H1 (cell line): Measurements from ENCODE around the gene GPSM1. TPM values are rescaled to one million over a fixed set of nuclear protein-coding genes. Genes with fewer than 3 reads are reported as not detected.

ENCODE experiments used
- CTCF ChIA-PET: fragments of 300-600 bp; sonication (Branson Sonifier 250); formaldehyde crosslinking; loops from one replicate; lab custom pipeline; 2021; ENCODE audit not compliant: partially characterized antibody; lab: Charles Lee
- POLR2A ChIA-PET: fragments of 300-600 bp; sonication (Branson Sonifier 250); formaldehyde crosslinking; loops from one replicate; lab custom pipeline; 2021; ENCODE audit warnings: inconsistent platforms; ENCODE audit not compliant: partially characterized antibody; lab: Charles Lee
- DNase-seq, 2 experiments: peaks; one replicate each; pipeline versions ENCODE4 v3.0.0 to v3.0.0-alpha.2; 2010 to 2022; ENCODE audit warnings: low spot score in 2 of 2, low read depth in 1 of 2, mixed read lengths in 1 of 2
- FAIRE-seq: peaks from 2 replicates; lab custom pipeline; 2011; peaks lifted over from hg19 to GRCh38; lab: Jason Lieb, UNC
- H2AFZ ChIP-seq: 2 replicates; pipeline ENCODE4 v1.8.1; 2012; ENCODE audit warnings: low read length, inconsistent platforms
- H2AK5ac ChIP-seq: 2 replicates; pipeline ENCODE4 v1.6.1; 2013; ENCODE audit warnings: low read depth, low read length
- H2BK120ac ChIP-seq: replicated peaks from 2 replicates; pipeline ENCODE3; 2013; ENCODE audit warnings: low read depth, low read length, inconsistent platforms
- H2BK12ac ChIP-seq: 2 replicates; pipeline ENCODE4 v1.6.1; 2013; ENCODE audit warnings: low read depth, low read length
- H2BK15ac ChIP-seq: 2 replicates; pipeline ENCODE4 v1.6.1; 2013; ENCODE audit warnings: low read length
- H2BK20ac ChIP-seq: 2 replicates; pipeline ENCODE4 v1.6.1; 2013; ENCODE audit warnings: low read length
- H2BK5ac ChIP-seq: 2 replicates; pipeline ENCODE4 v1.6.1; 2013; ENCODE audit warnings: low read depth, low read length
- H3K14ac ChIP-seq: 2 replicates; pipeline ENCODE4 v1.6.1; 2013; ENCODE audit warnings: inconsistent platforms; ENCODE audit not compliant: insufficient read length
- H3K18ac ChIP-seq: 2 replicates; pipeline ENCODE4 v1.6.1; 2013; ENCODE audit warnings: low read length; ENCODE audit errors: extremely low read depth
- H3K23ac ChIP-seq: 2 replicates; pipeline ENCODE4 v1.6.1; 2013; ENCODE audit warnings: inconsistent platforms; ENCODE audit not compliant: insufficient read length
- H3K23me2 ChIP-seq: 2 replicates; pipeline ENCODE4 v1.6.1; 2013; ENCODE audit warnings: low read depth, low read length
- H3K27ac ChIP-seq: 2 replicates; pipeline ENCODE4 v1.6.1; 2011; ENCODE audit warnings: low read depth, low read length, inconsistent platforms
- H3K27me3 ChIP-seq, 4 experiments: replicated peaks in 1 of 4; 1 replicate in 1 of 4; 2 replicates in 3 of 4; pipeline versions ENCODE4 v1.6.1 to v1.8.1; 2011 to 2013; ENCODE audit warnings: low read length in 3 of 4, mild to moderate bottlenecking in 3 of 4, inconsistent platforms in 2 of 4, mixed read lengths in 2 of 4, moderate library complexity in 1 of 4; ENCODE audit not compliant: control insufficient read depth in 3 of 4, insufficient read depth in 3 of 4; ENCODE audit errors: extremely low read depth in 1 of 4
- H3K36me3 ChIP-seq, 4 experiments: 2 replicates each; pipeline versions ENCODE4 v1.6.1 to v1.8.1; 2011 to 2013; ENCODE audit warnings: mild to moderate bottlenecking in 4 of 4, low read length in 3 of 4, moderate library complexity in 2 of 4, control low read depth in 1 of 4, inconsistent platforms in 1 of 4; ENCODE audit not compliant: insufficient read depth in 4 of 4, control insufficient read depth in 2 of 4
- H3K4ac ChIP-seq: replicated peaks from 2 replicates; pipeline ENCODE3; 2013; ENCODE audit warnings: low read length, low read depth, mixed read lengths, inconsistent platforms; ENCODE audit not compliant: insufficient read length
- H3K4me1 ChIP-seq, 4 experiments: replicated peaks in 1 of 4; 1 replicate in 1 of 4; 2 replicates in 3 of 4; pipeline versions ENCODE4 v1.6.1 to v1.8.1; 2011 to 2013; ENCODE audit warnings: low read length in 3 of 4, inconsistent platforms in 2 of 4, mixed read lengths in 1 of 4; ENCODE audit not compliant: insufficient read depth in 4 of 4, control insufficient read depth in 3 of 4
- H3K4me2 ChIP-seq, 2 experiments: 2 replicates each; pipeline versions ENCODE4 v1.6.1 to v1.8.1; 2011 to 2013; ENCODE audit warnings: low read depth in 2 of 2, low read length in 2 of 2, control low read depth in 1 of 2, inconsistent platforms in 1 of 2, mild to moderate bottlenecking in 1 of 2; ENCODE audit not compliant: insufficient read depth in 1 of 2
- H3K4me3 ChIP-seq, 4 experiments: fragments of 200-600, 300-600 bp in 1 of 4; sonication (generic), shearing (Covaris generic), sonication (Bioruptor Twin) in 1 of 4; 2 replicates each; pipeline versions ENCODE4 v1.5.1 to v1.8.1; 2011 to 2016; ENCODE audit warnings: low read length in 4 of 4, low read depth in 3 of 4, control low read depth in 2 of 4, inconsistent platforms in 2 of 4, mild to moderate bottlenecking in 2 of 4, mixed read lengths in 1 of 4, moderate library complexity in 1 of 4; ENCODE audit not compliant: insufficient read depth in 2 of 4; ENCODE audit errors: extremely low read depth in 1 of 4
- H3K56ac ChIP-seq: replicated peaks from 2 replicates; pipeline ENCODE3; 2013; ENCODE audit warnings: low read depth, mild to moderate bottlenecking, mixed read lengths, low read length, inconsistent platforms; ENCODE audit not compliant: insufficient read length
- H3K79me1 ChIP-seq: 2 replicates; pipeline ENCODE4 v1.6.1; 2013; ENCODE audit warnings: low read depth, low read length, control low read depth
- H3K79me2 ChIP-seq, 2 experiments: 2 replicates each; pipeline versions ENCODE4 v1.6.1 to v1.8.1; 2012 to 2013; ENCODE audit warnings: low read length in 2 of 2, mild to moderate bottlenecking in 2 of 2, inconsistent platforms in 1 of 2; ENCODE audit not compliant: insufficient read depth in 2 of 2, control insufficient read depth in 1 of 2
- H3K9ac ChIP-seq, 4 experiments: replicated peaks in 1 of 4; 1 replicate in 1 of 4; 2 replicates in 3 of 4; pipeline versions ENCODE4 v1.6.1 to v1.8.1; 2011 to 2013; ENCODE audit warnings: low read depth in 3 of 4, low read length in 3 of 4, control low read depth in 2 of 4, mild to moderate bottlenecking in 2 of 4, moderate library complexity in 2 of 4, inconsistent platforms in 1 of 4; ENCODE audit errors: extremely low read depth in 1 of 4
- H3K9me3 ChIP-seq, 2 experiments: 2 replicates each; pipeline versions ENCODE4 v1.6.1 to v1.8.1; 2012 to 2013; ENCODE audit warnings: mild to moderate bottlenecking in 2 of 2, moderate library complexity in 2 of 2, control low read depth in 1 of 2, inconsistent platforms in 1 of 2, low read depth in 1 of 2, low read length in 1 of 2, mixed read lengths in 1 of 2; ENCODE audit not compliant: insufficient read depth in 2 of 2
- H4K20me1 ChIP-seq, 2 experiments: replicated peaks in 1 of 2; 2 replicates each; pipeline versions ENCODE3 to v1.8.1; 2011 to 2013; ENCODE audit warnings: inconsistent platforms in 2 of 2, low read length in 2 of 2, mild to moderate bottlenecking in 1 of 2; ENCODE audit not compliant: insufficient read depth in 2 of 2, control insufficient read depth in 1 of 2
- H4K5ac ChIP-seq: 2 replicates; pipeline ENCODE4 v1.6.1; 2013; ENCODE audit warnings: low read length, low read depth, mixed read lengths, inconsistent platforms; ENCODE audit not compliant: insufficient read length
- H4K8ac ChIP-seq: 2 replicates; pipeline ENCODE4 v1.8.0; 2013; ENCODE audit warnings: mild to moderate bottlenecking, moderate library complexity, low read length, inconsistent platforms; ENCODE audit not compliant: insufficient read depth; ENCODE audit errors: extremely low read depth
- H4K91ac ChIP-seq: replicated peaks from 2 replicates; pipeline ENCODE3; 2013; ENCODE audit warnings: low read length, mixed read lengths, inconsistent platforms; ENCODE audit not compliant: insufficient read length
- ASH2L ChIP-seq: fragments of 200-600, 300-600 bp; sonication (generic); IDR thresholded peaks from one replicate; pipeline ENCODE4 v1.7.1; 2017; ENCODE audit warnings: low read length
- BCL11A ChIP-seq, 2 experiments: IDR thresholded peaks; one replicate each; pipeline ENCODE4 v1.6.1; 2011; ENCODE audit warnings: low read depth in 2 of 2, low read length in 2 of 2, mild to moderate bottlenecking in 2 of 2
- CHD2 ChIP-seq: IDR thresholded peaks from 2 replicates; pipeline ENCODE4 v1.6.1; 2012; ENCODE audit warnings: low read length, improper control_type of control experiment
- EZH2 ChIP-seq: fragments of 200-600 bp; sonication (generic); IDR thresholded peaks from 2 replicates; pipeline ENCODE4 v1.7.1; 2012; ENCODE audit warnings: low read depth, mild to moderate bottlenecking, moderate library complexity, low read length, inconsistent platforms; ENCODE audit not compliant: severe bottlenecking
- FOSL1 ChIP-seq: IDR thresholded peaks from 2 replicates; pipeline ENCODE4 v1.6.1; 2011; ENCODE audit warnings: mild to moderate bottlenecking, low read depth, low read length, moderate library complexity; ENCODE audit not compliant: insufficient read depth
- GTF2F1 ChIP-seq: IDR thresholded peaks from 2 replicates; pipeline ENCODE4 v1.6.1; 2012; ENCODE audit warnings: low read depth, low read length, improper control_type of control experiment, borderline replicate concordance
- JUN ChIP-seq: IDR thresholded peaks from 2 replicates; pipeline ENCODE4 v1.6.1; 2011; ENCODE audit warnings: low read depth, mild to moderate bottlenecking, improper control_type of control experiment, low read length
- JUND ChIP-seq: IDR thresholded peaks from 2 replicates; pipeline ENCODE4 v1.6.1; 2011; ENCODE audit warnings: mild to moderate bottlenecking, improper control_type of control experiment, low read length
- RBBP5 ChIP-seq: IDR thresholded peaks from 2 replicates; pipeline ENCODE4 v1.7.1; 2012; ENCODE audit warnings: low read depth, mild to moderate bottlenecking, inconsistent platforms, low read length, moderate library complexity, borderline replicate concordance
- RNF2 ChIP-seq: fragments of 200-900, 300-1000 bp; sonication (generic); IDR thresholded peaks from 2 replicates; pipeline ENCODE4 v1.7.1; 2016; ENCODE audit warnings: borderline replicate concordance, low read depth, mild to moderate bottlenecking, antibody characterized with exemption, low read length; ENCODE audit not compliant: poor library complexity, severe bottlenecking; ENCODE audit errors: missing control alignments
- RXRA ChIP-seq: IDR thresholded peaks from 2 replicates; pipeline ENCODE4 v1.6.1; 2011; ENCODE audit warnings: low read depth, mild to moderate bottlenecking, low read length, moderate library complexity; ENCODE audit not compliant: insufficient read depth
- SAP30 ChIP-seq: fragments of 300-600 bp; sonication (generic); IDR thresholded peaks from 2 replicates; pipeline ENCODE4 v1.7.1; 2012; ENCODE audit warnings: low read length, moderate library complexity, mild to moderate bottlenecking, inconsistent platforms; ENCODE audit not compliant: insufficient read depth, insufficient replicate concordance
- SIN3A ChIP-seq, 2 experiments: IDR thresholded peaks in 1 of 2; conservative IDR thresholded peaks in 1 of 2; 2 replicates each; pipeline ENCODE4 v1.6.1; 2011 to 2012; ENCODE audit warnings: low read length in 2 of 2, improper control_type of control experiment in 1 of 2, low read depth in 1 of 2, mild to moderate bottlenecking in 1 of 2
- WGBS, 2 experiments: shearing (Covaris generic) in 1 of 2; methylation state at CpG; one replicate each; pipeline versions ENCODE4 v1.1.6 to v1.1.7; 2013 to 2015; ENCODE audit warnings: low lambda C conversion rate in 2 of 2, mixed read lengths in 2 of 2, inconsistent platforms in 1 of 2, low coverage in 1 of 2, missing lambda C conversion rate in 1 of 2; ENCODE audit not compliant: insufficient replicate concordance in 2 of 2, insufficient coverage in 1 of 2, insufficient read length in 1 of 2; ENCODE audit errors: extremely low coverage in 1 of 2, missing lambda C conversion rate in 1 of 2; 5-methylcytosine and 5-hydroxymethylcytosine counted together
- polyA plus RNA-seq, 7 experiments: library from polyadenylated mRNA; depleted of rRNA in 3 of 7; stranded (reverse) in 5 of 7; unstranded in 2 of 7; fragments of >200 nt in 5 of 7; fragments of 200-250 nt in 2 of 7; gene quantifications; 1 replicate in 5 of 7; 2 replicates in 1 of 7; 4 replicates in 1 of 7; pipeline versions ENCODE4 v1.2.1 to v1.2.3, GENCODE V29; 2011 to 2013; ENCODE audit warnings: missing spikeins in 2 of 7, mixed read lengths in 2 of 7
- total RNA-seq: library from RNA; stranded (reverse); fragmentation: NEBNext Ultra II Directional; extraction: Animal tissue kit (Norgen Biotek cat#: 25700); gene quantifications from 2 replicates; pipeline ENCODE4 v1.2.1, GENCODE V29; 2021

GPSM1 gene
- total and polyA plus RNA-seq, 2 of the 8 experiments (the other 6 are each of a cell fraction or from before 2014, with no cell fraction given) = 12.8 to 18.0 TPM

GRCh38 chr9:136284951-136285350 is 42.4 kb upstream of the GPSM1 start:
- Histone ChIP-seq H3K79me2 (no peaks in the 10 kb centered on the region), H3K27ac (no peak overlapping the region; the same call in 1 of the 2 replicates), H3K9me3 (no peaks in the 10 kb centered on the region), H2BK120ac (no peak overlapping the region), H3K23me2 (no peaks in the 10 kb centered on the region), H4K5ac (no peak overlapping the region), H2AFZ (no peak overlapping the region), H3K36me3 (no peaks in the 10 kb centered on the region), H2BK5ac (no peak overlapping the region), H3K27me3 (no peaks in the 10 kb centered on the region), H3K56ac (no peak overlapping the region), H4K20me1 (no peaks in the 10 kb centered on the region), H3K4me3 (no peak overlapping the region), H3K9ac (no peak overlapping the region), H3K4ac (no peak overlapping the region), H2BK20ac (no peak overlapping the region), H4K91ac (no peak overlapping the region), H3K23ac (no peak overlapping the region), H3K4me2 (no peak overlapping the region), H2AK5ac (no peak overlapping the region), H4K8ac (peak overlapping the region; percentile 63; the same call in 1 of the 2 replicates), H3K79me1 (no peaks in the 10 kb centered on the region), H3K18ac (no peak overlapping the region), H3K4me1 (peaks cover 0 to 4% (median 2%) of the 10 kb centered on the region in 4 experiments; a peak in 3 of 7 replicates), H2BK15ac (no peak overlapping the region), H3K14ac (no peak overlapping the region), H2BK12ac (no peak overlapping the region)
- DNase-seq (no peak), FAIRE-seq (no peak)
- CTCF ChIA-PET = interaction anchor here (0.7 to 5.2 kb wide), 13 partner anchors 10 to 143 kb away, joined by 3 to 40 read pairs (median 9); no protein-coding TSS in a partner anchor
- WGBS, 2 experiments = 88% methylated on average over 7 of the region's 19 CpGs; no CpG with 5 or more reads in 1 of the 2 experiments
- POLR2A ChIA-PET = interaction anchor here (1.1 kb wide), 1 partner anchor 15 kb away, joined by 3 read pairs; no protein-coding TSS in a partner anchor
- no peak for TF ChIP-seq SIN3A (conservative IDR thresholded peaks at IDR 0.05 in 1 of 2, IDR thresholded peaks at IDR 0.05 in 1 of 2; ENCODE audit: low read depth in 1 of 2, low read length in 2 of 2)
- TF ChIP-seq FOSL1 = no peak
- TF ChIP-seq CHD2 = no peak
- no peak for TF ChIP-seq JUN
- no peak for TF ChIP-seq JUND
- TF ChIP-seq SAP30 = no peak
- no peak for TF ChIP-seq GTF2F1
- TF ChIP-seq BCL11A (IDR thresholded peaks at IDR 0.05; ENCODE audit: low read depth in 2 of 2, low read length in 2 of 2) = no peak
- TF ChIP-seq ASH2L = no peak
- no peak for TF ChIP-seq RBBP5
- TF ChIP-seq RNF2 = no peak
- TF ChIP-seq RXRA = no peak
- no peak for TF ChIP-seq EZH2
